GM21390 (cell line): ENCODE data around the gene CD7.

ENCODE experiments used
- ATAC-seq: cut with Tn5 transposase; IDR thresholded peaks from one replicate; pipeline ENCODE4 v1.9.1; 2021; ENCODE audit not compliant: unreplicated experiment

The CD7 gene

GRCh38 chr17:82280537-82280936 lies 36.9 kb downstream of the CD7 start:
- no peak for ATAC-seq

GRCh38 chr17:82278786-82279391 lies 38.5 kb downstream of the CD7 start:
- no peak for ATAC-seq

- no peak for ATAC-seq
Measured at GRCh38 chr17:82278308-82278707, 39.1 kb downstream of the CD7 start.

GRCh38 chr17:82277851-82278250 lies 39.6 kb downstream of the CD7 start:
- no peak for ATAC-seq

GRCh38 chr17:82276938-82277337 lies 40.5 kb downstream of the CD7 start:
- ATAC-seq = no peak

- no peak for ATAC-seq
Measured at GRCh38 chr17:82275326-82275725, 42.1 kb downstream of the CD7 start.

- ATAC-seq = no peak
Measured at GRCh38 chr17:82274134-82275020, 43.0 kb downstream of the CD7 start.

- peak; percentile 83 for ATAC-seq
Measured at GRCh38 chr17:82273327-82274133, 43.9 kb downstream of the CD7 start, which contains the start of gene CSNK1D. Gene CSNK1D, minus strand, starts transcription at chr17:82273700. Its CDS starts 319 bp downstream, at chr17:82273381.

GRCh38 chr17:82272495-82273326 lies 44.7 kb downstream of the CD7 start:
- no peak for ATAC-seq

GRCh38 chr17:82271401-82271800 lies 46.0 kb downstream of the CD7 start:
- no peak for ATAC-seq

GRCh38 chr17:82270651-82271050 lies 46.8 kb downstream of the CD7 start:
- ATAC-seq = no peak

GRCh38 chr17:82269882-82270500 lies 47.4 kb downstream of the CD7 start:
- no peak for ATAC-seq

- no peak for ATAC-seq
Measured at GRCh38 chr17:82269138-82269881, 48.1 kb downstream of the CD7 start.

GRCh38 chr17:82267575-82268379 lies 49.6 kb downstream of the CD7 start:
- ATAC-seq = no peak

- no peak for ATAC-seq
Measured at GRCh38 chr17:82266142-82266541, 51.3 kb downstream of the CD7 start.
